ENCODE data around the gene RBMY1D. TPM values are rescaled to one million over a fixed set of nuclear protein-coding genes. Genes with fewer than 3 reads are reported as not detected.

The RBMY1D gene
- total RNA-seq, 1 donor from 2014 or later = not detected

DNA sequence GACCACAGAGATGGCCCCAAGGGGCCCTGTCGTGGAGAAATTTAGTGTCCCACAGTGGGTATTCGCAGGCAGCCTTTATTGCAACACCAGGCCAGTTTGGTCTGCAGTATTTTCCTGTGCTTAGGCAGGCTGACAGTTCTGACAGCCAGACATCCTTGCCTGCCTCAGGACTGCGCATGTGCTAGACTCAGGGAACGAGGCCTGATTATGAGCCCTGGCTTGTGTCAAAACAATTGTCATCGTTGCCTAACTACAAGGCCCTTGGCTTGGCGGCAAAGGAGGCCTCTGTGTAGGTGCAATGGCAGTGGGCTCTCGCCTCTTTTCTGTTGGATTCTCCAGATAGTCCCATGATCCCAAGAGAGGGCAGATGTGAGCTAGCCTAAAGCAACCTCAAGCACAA lies 59.3 kb downstream of the RBMY1D start:
- intact Hi-C loops (cut with DNase I) = no loop called here
- Histone ChIP-seq H3K4me1 (no peaks in the 10 kb centered on the region), H3K9me3 (no peaks in the 10 kb centered on the region), H3K4me3 (no peak overlapping the region), H3K36me3 (no peaks in the 10 kb centered on the region), H3K27ac (no peak overlapping the region), H3K27me3 (no peaks in the 10 kb centered on the region)
- no peak for DNase-seq (ENCODE audit: low spot score in 2 of 2)
- TF ChIP-seq, protein P1, sequence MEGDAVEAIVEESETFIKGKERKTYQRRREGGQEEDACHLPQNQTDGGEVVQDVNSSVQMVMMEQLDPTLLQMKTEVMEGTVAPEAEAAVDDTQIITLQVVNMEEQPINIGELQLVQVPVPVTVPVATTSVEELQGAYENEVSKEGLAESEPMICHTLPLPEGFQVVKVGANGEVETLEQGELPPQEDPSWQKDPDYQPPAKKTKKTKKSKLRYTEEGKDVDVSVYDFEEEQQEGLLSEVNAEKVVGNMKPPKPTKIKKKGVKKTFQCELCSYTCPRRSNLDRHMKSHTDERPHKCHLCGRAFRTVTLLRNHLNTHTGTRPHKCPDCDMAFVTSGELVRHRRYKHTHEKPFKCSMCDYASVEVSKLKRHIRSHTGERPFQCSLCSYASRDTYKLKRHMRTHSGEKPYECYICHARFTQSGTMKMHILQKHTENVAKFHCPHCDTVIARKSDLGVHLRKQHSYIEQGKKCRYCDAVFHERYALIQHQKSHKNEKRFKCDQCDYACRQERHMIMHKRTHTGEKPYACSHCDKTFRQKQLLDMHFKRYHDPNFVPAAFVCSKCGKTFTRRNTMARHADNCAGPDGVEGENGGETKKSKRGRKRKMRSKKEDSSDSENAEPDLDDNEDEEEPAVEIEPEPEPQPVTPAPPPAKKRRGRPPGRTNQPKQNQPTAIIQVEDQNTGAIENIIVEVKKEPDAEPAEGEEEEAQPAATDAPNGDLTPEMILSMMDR (IDR thresholded peaks at IDR 0.05) = no peak

Other genes with a start within 250 kb of the RBMY1D start
- gene RBMY1E, start 23.5 kb upstream of the RBMY1D start, total RNA-seq = not detected